ENCODE measurements around the gene PGBD5. TPM values are rescaled to one million over a fixed set of nuclear protein-coding genes. Genes with fewer than 3 reads are reported as not detected.

PGBD5 gene
- total RNA-seq, 1 donor from 2014 or later = 1.8 TPM

DNA sequence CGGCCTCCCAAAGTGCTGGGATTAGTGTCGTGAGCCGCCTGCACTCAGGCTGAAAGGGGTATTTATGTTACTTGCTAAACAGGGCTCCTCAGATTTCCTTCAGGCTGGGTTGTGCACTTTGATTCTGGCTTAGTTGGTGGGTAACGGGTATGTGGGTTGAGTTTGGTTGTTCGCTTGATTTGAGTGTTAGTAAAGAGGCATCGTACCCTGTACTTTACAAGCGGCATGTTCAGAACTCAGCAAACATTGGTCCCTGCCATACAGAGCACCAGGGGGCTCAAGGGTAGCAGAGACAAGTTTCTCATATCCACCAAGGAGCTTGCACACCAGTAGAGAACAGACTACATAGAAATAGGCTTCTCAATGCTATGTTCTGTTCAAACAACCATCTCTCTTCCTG is 147.8 kb downstream of the PGBD5 start:
- Mint-ChIP-seq H3K27me3 (ENCODE audit: low read depth) (no peaks in the 10 kb centered on the region), H3K9me3 (ENCODE audit: low read depth) (no peaks in the 10 kb centered on the region)

DNA sequence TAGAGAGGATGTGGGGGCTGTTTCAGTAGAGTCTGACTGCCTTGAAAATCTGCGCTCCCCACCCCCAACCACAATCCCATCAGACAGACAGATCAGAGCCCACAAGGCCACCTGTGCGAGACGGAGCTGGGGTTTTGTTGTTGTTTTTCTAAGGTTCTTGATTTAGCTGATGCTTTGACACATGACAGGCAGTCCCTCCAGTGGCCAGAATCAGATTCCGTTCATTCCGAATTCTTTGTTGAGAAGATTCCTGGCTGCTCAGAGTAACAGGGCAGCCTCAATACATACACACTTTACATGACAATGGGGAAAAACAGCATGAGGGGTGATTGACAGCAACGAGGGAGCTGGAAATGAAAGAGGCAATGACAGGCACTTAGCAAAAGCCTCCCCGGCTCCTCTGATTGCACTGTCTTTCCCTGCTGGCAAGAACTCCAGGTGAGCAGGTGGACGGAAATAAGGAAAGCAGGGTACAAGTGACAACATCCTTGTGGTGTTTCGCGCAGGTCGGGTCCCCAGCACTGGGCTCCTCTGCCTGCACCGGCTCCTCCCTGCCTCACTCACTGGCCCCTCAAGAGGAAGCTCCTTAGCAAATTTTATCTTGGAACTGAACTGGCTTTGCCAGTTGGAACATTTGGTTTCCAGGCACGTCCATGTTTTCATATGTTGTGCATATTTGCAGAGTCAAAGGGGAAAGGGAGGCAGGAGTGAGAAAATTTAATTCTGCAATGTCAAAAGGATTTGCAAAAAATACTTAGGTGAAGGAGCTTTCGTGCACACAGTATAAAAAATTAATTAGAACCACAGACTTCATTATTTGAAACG is 148.7 kb downstream of the PGBD5 start:
- H3K4me1 Mint-ChIP-seq (ENCODE audit: low read depth) = peaks cover 11% of the 10 kb centered on the region
- TF ChIP-seq, protein P1, sequence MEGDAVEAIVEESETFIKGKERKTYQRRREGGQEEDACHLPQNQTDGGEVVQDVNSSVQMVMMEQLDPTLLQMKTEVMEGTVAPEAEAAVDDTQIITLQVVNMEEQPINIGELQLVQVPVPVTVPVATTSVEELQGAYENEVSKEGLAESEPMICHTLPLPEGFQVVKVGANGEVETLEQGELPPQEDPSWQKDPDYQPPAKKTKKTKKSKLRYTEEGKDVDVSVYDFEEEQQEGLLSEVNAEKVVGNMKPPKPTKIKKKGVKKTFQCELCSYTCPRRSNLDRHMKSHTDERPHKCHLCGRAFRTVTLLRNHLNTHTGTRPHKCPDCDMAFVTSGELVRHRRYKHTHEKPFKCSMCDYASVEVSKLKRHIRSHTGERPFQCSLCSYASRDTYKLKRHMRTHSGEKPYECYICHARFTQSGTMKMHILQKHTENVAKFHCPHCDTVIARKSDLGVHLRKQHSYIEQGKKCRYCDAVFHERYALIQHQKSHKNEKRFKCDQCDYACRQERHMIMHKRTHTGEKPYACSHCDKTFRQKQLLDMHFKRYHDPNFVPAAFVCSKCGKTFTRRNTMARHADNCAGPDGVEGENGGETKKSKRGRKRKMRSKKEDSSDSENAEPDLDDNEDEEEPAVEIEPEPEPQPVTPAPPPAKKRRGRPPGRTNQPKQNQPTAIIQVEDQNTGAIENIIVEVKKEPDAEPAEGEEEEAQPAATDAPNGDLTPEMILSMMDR (IDR thresholded peaks at IDR 0.05) = peak; percentile 13
- no peaks in the 10 kb centered on the region for H3K9me3 Mint-ChIP-seq (ENCODE audit: low read depth)
- no peak overlapping the region for H3K4me3 Mint-ChIP-seq (ENCODE audit: unreplicated experiment)
- DNase-seq (ENCODE audit: low spot score) = peak; percentile 43
- no peak overlapping the region for H3K27ac Mint-ChIP-seq (ENCODE audit: unreplicated experiment)
- peaks cover 25% of the 10 kb centered on the region for H3K36me3 Mint-ChIP-seq (ENCODE audit: low read depth)
- no peaks in the 10 kb centered on the region for H3K27me3 Mint-ChIP-seq (ENCODE audit: low read depth)

More for the DNA sequence above, 147.8 kb downstream of the PGBD5 start:
- TF ChIP-seq, protein P1 (IDR thresholded peaks at IDR 0.05) = no peak
- no peak for DNase-seq (ENCODE audit: low spot score)
- Mint-ChIP-seq H3K36me3 (ENCODE audit: low read depth) (peaks cover 25% of the 10 kb centered on the region), H3K4me3 (ENCODE audit: unreplicated experiment) (no peak overlapping the region), H3K4me1 (ENCODE audit: low read depth) (peaks cover 11% of the 10 kb centered on the region), H3K27ac (ENCODE audit: unreplicated experiment) (no peak overlapping the region)

DNA sequence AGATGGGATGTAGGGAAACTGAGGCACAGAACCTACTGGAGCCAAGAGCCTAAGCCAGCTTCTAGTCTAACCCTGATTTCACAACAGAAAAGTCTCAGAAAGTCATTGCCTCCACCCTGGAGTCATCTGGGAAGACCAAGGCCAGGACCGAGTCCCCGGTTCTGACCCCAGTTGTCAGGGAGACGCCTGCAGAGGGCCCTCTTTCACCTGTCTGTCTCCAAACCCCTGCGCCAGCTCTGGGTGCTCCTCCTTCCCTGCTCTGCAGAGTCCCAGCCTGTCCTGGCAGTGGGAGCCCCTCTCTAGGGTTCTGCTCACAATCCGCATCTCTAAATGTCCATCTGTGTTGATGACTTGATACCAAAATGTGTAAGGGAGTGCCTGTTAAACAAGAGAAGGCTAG is 149.7 kb downstream of the PGBD5 start:
- Mint-ChIP-seq H3K27ac (ENCODE audit: unreplicated experiment) (no peak overlapping the region), H3K9me3 (ENCODE audit: low read depth) (no peaks in the 10 kb centered on the region), H3K27me3 (ENCODE audit: low read depth) (no peaks in the 10 kb centered on the region), H3K4me1 (ENCODE audit: low read depth) (peaks cover 11% of the 10 kb centered on the region), H3K4me3 (ENCODE audit: unreplicated experiment) (no peak overlapping the region), H3K36me3 (ENCODE audit: low read depth) (peaks cover 23% of the 10 kb centered on the region)
- TF ChIP-seq, protein P1 (IDR thresholded peaks at IDR 0.05) = no peak
- DNase-seq (ENCODE audit: low spot score) = peak; percentile 76

DNA sequence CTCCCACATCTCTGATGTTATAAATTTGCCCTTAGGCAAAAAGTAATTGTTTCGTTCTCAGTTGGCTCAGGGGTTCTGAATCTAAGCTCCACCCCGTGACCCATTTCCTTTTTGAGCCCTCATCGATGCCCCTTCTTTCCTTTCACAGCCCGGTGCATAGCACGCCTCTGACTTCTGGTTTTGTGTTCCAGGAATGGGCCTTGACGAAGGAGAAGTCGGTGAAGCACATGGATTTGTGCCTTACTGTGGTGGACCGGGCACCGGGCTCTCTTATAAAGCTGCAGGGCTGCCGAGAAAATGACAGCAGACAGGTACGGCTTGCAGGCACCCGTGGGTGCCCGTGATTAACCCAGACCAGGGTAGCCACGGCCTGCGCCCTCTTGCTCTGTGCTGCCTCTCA is 151.9 kb downstream of the PGBD5 start:
- Mint-ChIP-seq H3K36me3 (ENCODE audit: low read depth) (peaks cover 21% of the 10 kb centered on the region), H3K27me3 (ENCODE audit: low read depth) (no peaks in the 10 kb centered on the region), H3K4me3 (ENCODE audit: unreplicated experiment) (no peak overlapping the region), H3K4me1 (ENCODE audit: low read depth) (peaks cover 22% of the 10 kb centered on the region), H3K27ac (ENCODE audit: unreplicated experiment) (peak overlapping the region; percentile 24), H3K9me3 (ENCODE audit: low read depth) (no peaks in the 10 kb centered on the region)
- TF ChIP-seq, protein P1 (IDR thresholded peaks at IDR 0.05) = no peak
- peak; percentile 78 for DNase-seq (ENCODE audit: low spot score)

DNA sequence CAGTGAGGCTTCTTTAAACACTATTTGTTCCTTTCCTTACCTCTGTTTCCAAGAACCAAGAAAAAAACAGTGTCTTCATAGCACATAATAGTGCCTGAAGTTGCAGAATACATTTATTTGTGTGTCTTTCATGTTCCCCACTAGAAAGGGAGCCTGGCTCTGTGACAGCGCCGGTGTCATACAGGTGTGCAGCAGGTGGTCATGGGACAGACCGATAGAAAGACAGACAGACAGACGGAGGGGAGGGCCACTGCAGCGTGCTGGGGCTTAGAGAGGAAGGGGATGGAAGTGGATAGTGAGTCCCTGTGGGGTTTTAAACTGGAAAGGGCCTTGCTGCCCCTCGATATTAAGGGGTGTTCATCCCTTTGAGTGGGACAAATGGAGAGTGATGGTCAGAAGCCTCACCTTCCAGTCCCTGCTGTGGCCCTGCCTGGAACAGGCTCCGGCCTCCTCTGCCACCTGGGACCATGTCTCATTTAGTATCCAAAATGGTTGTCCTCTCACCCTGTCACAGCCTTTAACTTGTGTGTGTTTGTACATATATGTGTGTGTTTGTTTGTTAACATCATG is 152.9 kb downstream of the PGBD5 start:
- Mint-ChIP-seq H3K4me3 (ENCODE audit: unreplicated experiment) (no peak overlapping the region), H3K36me3 (ENCODE audit: low read depth) (peaks cover 15% of the 10 kb centered on the region), H3K9me3 (ENCODE audit: low read depth) (no peaks in the 10 kb centered on the region), H3K27me3 (ENCODE audit: low read depth) (no peaks in the 10 kb centered on the region), H3K27ac (ENCODE audit: unreplicated experiment) (no peak overlapping the region), H3K4me1 (ENCODE audit: low read depth) (peaks cover 25% of the 10 kb centered on the region)
- peak; percentile 53 for DNase-seq (ENCODE audit: low spot score)
- TF ChIP-seq, protein P1 (IDR thresholded peaks at IDR 0.05) = no peak

Measured in chondrocyte (in vitro differentiated cells).